Stimulated activated CD4-positive, alpha-beta T cell treated with anti-CD3 and anti-CD28 coated beads, Interleukin-15, amount 100 ng/mL, for 48 hours (primary cell): ENCODE measurements around the gene GBP7.

Experiments used
- DNase-seq, 2 donors: peaks; one replicate each; pipeline ENCODE4 v3.0.0-alpha.2; 2020; ENCODE audit warnings: low read depth in 2 of 2

GBP7 gene

GRCh38 chr1:89121641-89122040 is 54.2 kb downstream of the GBP7 start:
- DNase-seq = no peak

GRCh38 chr1:89114662-89115061 is 61.1 kb downstream of the GBP7 start:
- DNase-seq = no peak

GRCh38 chr1:89112871-89113613 is 62.8 kb downstream of the GBP7 start:
- no peak for DNase-seq

GRCh38 chr1:89104687-89105086 is 71.1 kb downstream of the GBP7 start:
- no peak for DNase-seq

GRCh38 chr1:89104147-89104546 is 71.7 kb downstream of the GBP7 start:
- no peak for DNase-seq

- no peak for DNase-seq
Observed at GRCh38 chr1:89102021-89102420, 73.8 kb downstream of the GBP7 start.

GRCh38 chr1:89100412-89100811 is 75.4 kb downstream of the GBP7 start:
- no peak for DNase-seq

- no peak for DNase-seq
Observed at GRCh38 chr1:89098857-89099256, 76.9 kb downstream of the GBP7 start.

GRCh38 chr1:89095737-89096136 is 80.1 kb downstream of the GBP7 start:
- no peak for DNase-seq

- no peak for DNase-seq
Observed at GRCh38 chr1:89089962-89090361, 85.8 kb downstream of the GBP7 start.

- no peak for DNase-seq
Observed at GRCh38 chr1:89088572-89088971, 87.2 kb downstream of the GBP7 start.

- DNase-seq = no peak
Observed at GRCh38 chr1:89087241-89087640, 88.6 kb downstream of the GBP7 start.

- DNase-seq = peak in 1 of 2 donors; percentile 17
Observed at GRCh38 chr1:89085781-89086180, 90.0 kb downstream of the GBP7 start.
